ENCODE data around the gene MAT2B.

The MAT2B gene

DNA sequence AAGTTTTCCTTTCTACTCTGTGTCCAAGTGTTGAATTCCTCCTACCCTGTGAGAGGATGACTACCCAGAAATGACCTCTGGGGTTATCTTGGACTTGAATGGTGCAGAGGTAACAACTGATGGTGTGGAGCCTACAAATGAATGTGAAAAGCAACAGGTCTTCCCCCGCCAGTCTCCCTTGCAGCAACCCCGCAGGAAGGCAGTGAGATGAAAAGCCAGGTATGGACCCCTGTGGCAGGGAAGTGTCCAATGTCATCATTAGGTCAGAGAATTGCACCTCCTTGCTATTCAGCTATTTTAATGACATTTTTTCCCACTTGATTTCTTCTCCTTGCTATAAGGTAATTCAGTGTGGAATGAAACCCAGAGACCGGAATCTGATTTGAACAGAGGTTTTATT, 58.5 kb downstream of the MAT2B start:
- TF ChIP-seq, protein P1, sequence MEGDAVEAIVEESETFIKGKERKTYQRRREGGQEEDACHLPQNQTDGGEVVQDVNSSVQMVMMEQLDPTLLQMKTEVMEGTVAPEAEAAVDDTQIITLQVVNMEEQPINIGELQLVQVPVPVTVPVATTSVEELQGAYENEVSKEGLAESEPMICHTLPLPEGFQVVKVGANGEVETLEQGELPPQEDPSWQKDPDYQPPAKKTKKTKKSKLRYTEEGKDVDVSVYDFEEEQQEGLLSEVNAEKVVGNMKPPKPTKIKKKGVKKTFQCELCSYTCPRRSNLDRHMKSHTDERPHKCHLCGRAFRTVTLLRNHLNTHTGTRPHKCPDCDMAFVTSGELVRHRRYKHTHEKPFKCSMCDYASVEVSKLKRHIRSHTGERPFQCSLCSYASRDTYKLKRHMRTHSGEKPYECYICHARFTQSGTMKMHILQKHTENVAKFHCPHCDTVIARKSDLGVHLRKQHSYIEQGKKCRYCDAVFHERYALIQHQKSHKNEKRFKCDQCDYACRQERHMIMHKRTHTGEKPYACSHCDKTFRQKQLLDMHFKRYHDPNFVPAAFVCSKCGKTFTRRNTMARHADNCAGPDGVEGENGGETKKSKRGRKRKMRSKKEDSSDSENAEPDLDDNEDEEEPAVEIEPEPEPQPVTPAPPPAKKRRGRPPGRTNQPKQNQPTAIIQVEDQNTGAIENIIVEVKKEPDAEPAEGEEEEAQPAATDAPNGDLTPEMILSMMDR (IDR thresholded peaks at IDR 0.05; ENCODE audit: insufficient read depth, low read depth, low read length, missing control alignments): no peak
- no peak overlapping the region for H3K4me3 ChIP-seq (ENCODE audit: low read depth, low read length)
- no peak for DNase-seq (ENCODE audit: low read depth)

GRCh38 chr5:163564321-163564938, 59.0 kb downstream of the MAT2B start:
- DNase-seq (ENCODE audit: low read depth): peak; percentile 70
- H3K4me3 ChIP-seq (ENCODE audit: low read depth, low read length): no peak overlapping the region
- TF ChIP-seq, protein P1 (IDR thresholded peaks at IDR 0.05; ENCODE audit: insufficient read depth, low read depth, low read length, missing control alignments): peak; percentile 75

- H3K4me3 ChIP-seq (ENCODE audit: low read depth, low read length): peak overlapping the region; percentile 49
- DNase-seq (ENCODE audit: low read depth): no peak
- TF ChIP-seq, protein P1 (IDR thresholded peaks at IDR 0.05; ENCODE audit: insufficient read depth, low read depth, low read length, missing control alignments): no peak
Measured at GRCh38 chr5:163565492-163565891, 60.1 kb downstream of the MAT2B start.

GRCh38 chr5:163565931-163566608, 60.7 kb downstream of the MAT2B start:
- peak overlapping the region; percentile 49 for H3K4me3 ChIP-seq (ENCODE audit: low read depth, low read length)
- TF ChIP-seq, protein P1 (IDR thresholded peaks at IDR 0.05; ENCODE audit: insufficient read depth, low read depth, low read length, missing control alignments): no peak
- peak; percentile 40 for DNase-seq (ENCODE audit: low read depth)

DNA sequence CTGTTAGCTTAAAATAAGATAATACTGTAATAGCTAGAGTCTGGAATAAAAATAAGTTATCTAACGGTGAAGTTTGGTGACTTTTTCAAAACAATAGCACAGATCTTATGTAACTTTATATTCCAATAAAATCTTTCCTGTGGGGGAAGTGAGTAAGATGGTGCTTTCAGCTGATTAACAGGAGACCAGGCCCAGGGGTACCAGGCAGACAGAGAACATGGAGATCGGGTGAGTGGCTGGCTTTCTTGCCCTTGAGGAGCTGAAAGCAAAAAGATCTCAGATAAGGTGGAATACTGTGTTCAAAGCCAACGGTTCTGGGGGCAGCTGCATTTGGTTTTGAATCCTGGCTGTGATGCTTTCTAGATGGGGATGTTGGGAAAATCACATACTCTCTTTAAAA, 61.3 kb downstream of the MAT2B start:
- TF ChIP-seq, protein P1 (IDR thresholded peaks at IDR 0.05; ENCODE audit: insufficient read depth, low read depth, low read length, missing control alignments): no peak
- DNase-seq (ENCODE audit: low read depth): no peak
- H3K4me3 ChIP-seq (ENCODE audit: low read depth, low read length): no peak overlapping the region

- DNase-seq (ENCODE audit: low read depth): no peak
- TF ChIP-seq, protein P1 (IDR thresholded peaks at IDR 0.05; ENCODE audit: insufficient read depth, low read depth, low read length, missing control alignments): no peak
- H3K4me3 ChIP-seq (ENCODE audit: low read depth, low read length): no peak overlapping the region
Measured at GRCh38 chr5:163567811-163568210, 62.4 kb downstream of the MAT2B start.
